HG02610 (cell line): ENCODE measurements around the gene SIRT2.

ENCODE experiments used
- ATAC-seq: cut with Tn5 transposase; IDR thresholded peaks from one replicate; pipeline ENCODE4 v1.9.1; 2021; ENCODE audit warnings: mild to moderate bottlenecking, moderate library complexity; ENCODE audit not compliant: unreplicated experiment

SIRT2 gene

GRCh38 chr19:38920602-38921419, 21.4 kb upstream of the SIRT2 start:
- no peak for ATAC-seq

- no peak for ATAC-seq
Measured at GRCh38 chr19:38919837-38920601, 20.6 kb upstream of the SIRT2 start.

- ATAC-seq = no peak
Measured at GRCh38 chr19:38918526-38918925, 19.1 kb upstream of the SIRT2 start.

GRCh38 chr19:38917921-38918491, 18.6 kb upstream of the SIRT2 start:
- ATAC-seq = no peak

- no peak for ATAC-seq
Measured at GRCh38 chr19:38917516-38917915, 18.1 kb upstream of the SIRT2 start.

- ATAC-seq = no peak
Measured at GRCh38 chr19:38915329-38916321, 16.2 kb upstream of the SIRT2 start.

GRCh38 chr19:38913958-38914357, 14.5 kb upstream of the SIRT2 start:
- no peak for ATAC-seq

GRCh38 chr19:38912600-38913514, 13.4 kb upstream of the SIRT2 start:
- no peak for ATAC-seq

- ATAC-seq = no peak
Measured at GRCh38 chr19:38911388-38912001, 12.1 kb upstream of the SIRT2 start.

GRCh38 chr19:38910488-38910887, 11.1 kb upstream of the SIRT2 start:
- ATAC-seq = no peak

- no peak for ATAC-seq
Measured at GRCh38 chr19:38908911-38909310, 9.5 kb upstream of the SIRT2 start.

GRCh38 chr19:38907670-38908069, 8.3 kb upstream of the SIRT2 start:
- ATAC-seq = no peak

GRCh38 chr19:38907227-38907626, 7.8 kb upstream of the SIRT2 start:
- ATAC-seq = no peak

- ATAC-seq = no peak
Measured at GRCh38 chr19:38905620-38906019, 6.2 kb upstream of the SIRT2 start.

- ATAC-seq = no peak
Measured at GRCh38 chr19:38904581-38905539, 5.4 kb upstream of the SIRT2 start.

GRCh38 chr19:38901683-38902082, 2.3 kb upstream of the SIRT2 start:
- ATAC-seq = no peak

- no peak for ATAC-seq
Measured at GRCh38 chr19:38900743-38901190, 1.3 kb upstream of the SIRT2 start.

GRCh38 chr19:38900202-38900629, 798 bp upstream of the SIRT2 start:
- ATAC-seq = no peak
